Neural cell (in vitro differentiated cells): ENCODE measurements around the gene ZCCHC14. TPM values are rescaled to one million over a fixed set of nuclear protein-coding genes. Genes with fewer than 3 reads are reported as not detected.
A peak's percentile ranks its signal among the peaks of the same experiment; 100 is the strongest.

ENCODE experiments used
- H2AFZ ChIP-seq: fragments of 200-600, 300-800 bp; sonication (generic), shearing (Covaris generic); 2 replicates; pipeline ENCODE4 v1.6.0; 2014; ENCODE audit warnings: low read depth, mild to moderate bottlenecking, antibody characterized with exemption, low read length, moderate library complexity
- H3F3A ChIP-seq: fragments of 200-600 bp; shearing (Covaris generic); 2 replicates; pipeline ENCODE4 v1.6.1; 2016; ENCODE audit warnings: mild to moderate bottlenecking, moderate library complexity, mixed read lengths, antibody characterized with exemption, low read length; ENCODE audit not compliant: insufficient read depth, poor library complexity, severe bottlenecking
- H3K27ac ChIP-seq: fragments of 200-600, 300-800 bp; sonication (generic), shearing (Covaris generic); 2 replicates; pipeline ENCODE4 v1.5.1; 2014; ENCODE audit warnings: mild to moderate bottlenecking, low read length, moderate library complexity
- H3K27me3 ChIP-seq: fragments of 300-800, 200-600 bp; sonication (generic), shearing (Covaris generic); 2 replicates; pipeline ENCODE4 v1.6.0; 2014; ENCODE audit warnings: mild to moderate bottlenecking, low read depth, low read length, moderate library complexity; ENCODE audit not compliant: insufficient read depth
- H3K36me3 ChIP-seq: fragments of 300-800, 200-600 bp; sonication (generic), shearing (Covaris generic); 2 replicates; pipeline ENCODE4 v1.5.1; 2014; ENCODE audit warnings: mild to moderate bottlenecking, antibody characterized with exemption, low read length, moderate library complexity; ENCODE audit not compliant: insufficient read depth
- H3K4me2 ChIP-seq: fragments of 300-800, 200-600 bp; sonication (generic), shearing (Covaris generic); 2 replicates; pipeline ENCODE4 v1.6.0; 2014; ENCODE audit warnings: mild to moderate bottlenecking, low read length
- H3K4me3 ChIP-seq: fragments of 300-800, 200-600 bp; sonication (generic), shearing (Covaris generic); 2 replicates; pipeline ENCODE4 v1.5.1; 2014; ENCODE audit warnings: mild to moderate bottlenecking, low read length, moderate library complexity
- H3K79me2 ChIP-seq: fragments of 200-600 bp; shearing (Covaris generic); replicated peaks from 2 replicates; pipeline ENCODE4 v1.6.0; 2014; ENCODE audit warnings: mild to moderate bottlenecking, low read length, moderate library complexity; ENCODE audit not compliant: insufficient read depth
- H3K9ac ChIP-seq: fragments of 300-800, 200-600 bp; sonication (generic), shearing (Covaris generic); 2 replicates; pipeline ENCODE4 v1.6.1; 2016; ENCODE audit warnings: mild to moderate bottlenecking, low read length, mixed read lengths
- H3K9me2 ChIP-seq: fragments of 200-600 bp; shearing (Covaris generic); 2 replicates; pipeline ENCODE4 v1.6.1; 2016; ENCODE audit warnings: mild to moderate bottlenecking, low read length, mixed read lengths; ENCODE audit not compliant: insufficient read depth
- H3K9me3 ChIP-seq: fragments of 200-600, 300-800 bp; sonication (generic), shearing (Covaris generic); 2 replicates; pipeline ENCODE4 v1.6.1; 2016; ENCODE audit warnings: mild to moderate bottlenecking, mixed run types, low read length, moderate library complexity, mixed read lengths
- H4K20me1 ChIP-seq: fragments of 200-600 bp; shearing (Covaris generic); 2 replicates; pipeline ENCODE4 v1.6.1; 2016; ENCODE audit warnings: mild to moderate bottlenecking, mixed run types; ENCODE audit not compliant: insufficient read depth
- EP300 ChIP-seq: fragments of 450-650 bp; conservative IDR thresholded peaks from 2 replicates; pipeline ENCODE4 v1.6.1; 2014; ENCODE audit warnings: antibody characterized with exemption, mild to moderate bottlenecking, moderate library complexity; ENCODE audit not compliant: poor library complexity, severe bottlenecking
- EZH2 ChIP-seq: fragments of 200-600, 300-800 bp; shearing (Covaris generic), sonication (generic); IDR thresholded peaks from 2 replicates; pipeline ENCODE4 v1.6.1; 2014; ENCODE audit warnings: antibody characterized with exemption, low read length, borderline replicate concordance, mild to moderate bottlenecking; ENCODE audit not compliant: insufficient read depth, poor library complexity, severe bottlenecking
- MXI1 ChIP-seq: fragments of 450-650 bp; conservative IDR thresholded peaks from 2 replicates; pipeline ENCODE4 v1.6.1; 2014; ENCODE audit warnings: antibody characterized with exemption, mild to moderate bottlenecking; ENCODE audit not compliant: poor library complexity, severe bottlenecking
- POLR2AphosphoS5 ChIP-seq: IDR thresholded peaks from 2 replicates; pipeline ENCODE4 v1.6.1; 2012
- RAD21 ChIP-seq: fragments of 450-650 bp; conservative IDR thresholded peaks from 2 replicates; pipeline ENCODE4 v1.6.1; 2014; ENCODE audit warnings: antibody characterized with exemption, mild to moderate bottlenecking, moderate library complexity
- SMC3 ChIP-seq: fragments of 450-650 bp; conservative IDR thresholded peaks from 2 replicates; pipeline ENCODE4 v1.6.1; 2014; ENCODE audit warnings: antibody characterized with exemption, mild to moderate bottlenecking, moderate library complexity; ENCODE audit not compliant: poor library complexity
- TAF1 ChIP-seq: IDR thresholded peaks from 2 replicates; pipeline ENCODE4 v1.6.1; 2012; ENCODE audit warnings: low read depth
- polyA plus RNA-seq: library from polyadenylated mRNA; depleted of rRNA; stranded (reverse); fragments of >200 nt; gene quantifications from 2 replicates; pipeline ENCODE4 v1.2.3, GENCODE V29; 2014
- TF ChIP-seq, protein P1 (sequence below): IDR thresholded peaks from 2 replicates; pipeline ENCODE4 v1.6.1; 2012; ENCODE audit warnings: borderline replicate concordance
- TF ChIP-seq, protein P2 (sequence below): fragments of 450-650 bp; IDR thresholded peaks from 2 replicates; pipeline ENCODE4 v1.5.1; 2014; ENCODE audit warnings: antibody characterized with exemption, mild to moderate bottlenecking, moderate library complexity; ENCODE audit not compliant: poor library complexity, severe bottlenecking

The ZCCHC14 gene
- polyA plus RNA-seq, 1 donor from 2014 or later, result 22.1 TPM

DNA sequence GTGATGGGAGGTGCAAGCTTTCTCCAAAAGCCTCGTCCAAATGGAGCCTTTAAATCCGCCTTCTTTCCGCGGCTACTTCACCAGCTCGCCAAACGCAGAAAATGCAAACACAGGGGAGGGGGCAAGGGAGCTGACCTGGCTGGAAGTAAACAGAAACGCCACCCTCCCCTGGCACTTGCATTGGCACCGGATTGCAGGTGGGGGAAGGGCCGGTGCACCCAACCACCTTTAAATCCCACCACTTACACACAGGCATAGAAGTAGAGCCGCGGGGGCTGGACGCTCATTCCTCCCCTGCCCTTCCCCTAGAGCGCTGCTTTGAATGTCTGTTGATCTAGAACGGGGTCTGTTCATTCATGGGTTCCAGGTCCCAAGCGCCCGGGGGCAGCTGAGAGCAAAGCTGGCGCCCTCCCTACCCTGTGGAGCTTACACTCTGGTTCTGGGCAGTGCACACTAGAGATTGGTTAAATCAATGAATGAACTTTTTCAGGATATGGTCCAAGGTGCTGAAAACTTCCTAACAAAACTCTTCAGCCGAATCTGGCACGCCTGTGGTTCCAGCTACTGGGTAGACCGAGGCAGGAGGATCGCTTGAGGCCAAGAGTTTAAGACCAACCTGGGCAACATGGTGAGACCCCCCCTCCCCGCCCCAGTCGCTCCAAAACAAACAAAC lies 920 bp upstream of the ZCCHC14 start:
- Histone ChIP-seq H3K4me2 (peak overlapping the region; percentile 9), H4K20me1 (peaks cover 20% of the 10 kb centered on the region), H3K27me3 (no peaks in the 10 kb centered on the region), H3K9ac (peak overlapping the region; percentile 68), H3K9me3 (no peaks in the 10 kb centered on the region), H3K9me2 (no peaks in the 10 kb centered on the region), H3F3A (no peaks in the 10 kb centered on the region), H3K27ac (peak overlapping the region; percentile 76), H3K4me3 (peak overlapping the region; percentile 65), H3K36me3 (no peaks in the 10 kb centered on the region), H2AFZ (no peak overlapping the region), H3K79me2 (peaks cover 28% of the 10 kb centered on the region)
- no peak for TF ChIP-seq EP300
- TF ChIP-seq POLR2AphosphoS5, result no peak
- TF ChIP-seq RAD21, result no peak
- no peak for TF ChIP-seq MXI1
- TF ChIP-seq, protein P1, sequence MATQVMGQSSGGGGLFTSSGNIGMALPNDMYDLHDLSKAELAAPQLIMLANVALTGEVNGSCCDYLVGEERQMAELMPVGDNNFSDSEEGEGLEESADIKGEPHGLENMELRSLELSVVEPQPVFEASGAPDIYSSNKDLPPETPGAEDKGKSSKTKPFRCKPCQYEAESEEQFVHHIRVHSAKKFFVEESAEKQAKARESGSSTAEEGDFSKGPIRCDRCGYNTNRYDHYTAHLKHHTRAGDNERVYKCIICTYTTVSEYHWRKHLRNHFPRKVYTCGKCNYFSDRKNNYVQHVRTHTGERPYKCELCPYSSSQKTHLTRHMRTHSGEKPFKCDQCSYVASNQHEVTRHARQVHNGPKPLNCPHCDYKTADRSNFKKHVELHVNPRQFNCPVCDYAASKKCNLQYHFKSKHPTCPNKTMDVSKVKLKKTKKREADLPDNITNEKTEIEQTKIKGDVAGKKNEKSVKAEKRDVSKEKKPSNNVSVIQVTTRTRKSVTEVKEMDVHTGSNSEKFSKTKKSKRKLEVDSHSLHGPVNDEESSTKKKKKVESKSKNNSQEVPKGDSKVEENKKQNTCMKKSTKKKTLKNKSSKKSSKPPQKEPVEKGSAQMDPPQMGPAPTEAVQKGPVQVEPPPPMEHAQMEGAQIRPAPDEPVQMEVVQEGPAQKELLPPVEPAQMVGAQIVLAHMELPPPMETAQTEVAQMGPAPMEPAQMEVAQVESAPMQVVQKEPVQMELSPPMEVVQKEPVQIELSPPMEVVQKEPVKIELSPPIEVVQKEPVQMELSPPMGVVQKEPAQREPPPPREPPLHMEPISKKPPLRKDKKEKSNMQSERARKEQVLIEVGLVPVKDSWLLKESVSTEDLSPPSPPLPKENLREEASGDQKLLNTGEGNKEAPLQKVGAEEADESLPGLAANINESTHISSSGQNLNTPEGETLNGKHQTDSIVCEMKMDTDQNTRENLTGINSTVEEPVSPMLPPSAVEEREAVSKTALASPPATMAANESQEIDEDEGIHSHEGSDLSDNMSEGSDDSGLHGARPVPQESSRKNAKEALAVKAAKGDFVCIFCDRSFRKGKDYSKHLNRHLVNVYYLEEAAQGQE, result no peak
- no peak for TF ChIP-seq TAF1

DNA sequence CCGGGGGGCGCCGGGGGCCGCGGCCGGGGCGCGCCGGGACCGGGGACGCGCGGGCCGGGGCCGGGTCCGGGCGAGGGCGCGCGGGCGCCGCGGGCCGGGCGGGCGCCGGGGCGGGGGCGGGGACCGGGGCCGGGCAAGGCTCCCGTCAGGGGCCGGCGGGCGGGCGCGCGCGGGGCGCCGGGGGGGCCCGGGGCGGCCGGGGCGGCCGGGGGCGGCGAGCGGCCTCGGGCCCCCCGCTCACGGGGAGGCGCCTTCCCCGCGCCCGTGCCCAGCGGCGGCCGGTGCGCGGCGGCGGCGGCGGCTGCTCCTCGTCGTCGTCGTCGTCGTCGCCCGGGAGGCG lies 563 bp downstream of the ZCCHC14 start:
- TF ChIP-seq POLR2AphosphoS5 (no peak), RAD21 (no peak), MXI1 (no peak), TAF1 (no peak), EP300 (no peak), EZH2 (no peak), SMC3 (no peak)
- TF ChIP-seq, protein P2, sequence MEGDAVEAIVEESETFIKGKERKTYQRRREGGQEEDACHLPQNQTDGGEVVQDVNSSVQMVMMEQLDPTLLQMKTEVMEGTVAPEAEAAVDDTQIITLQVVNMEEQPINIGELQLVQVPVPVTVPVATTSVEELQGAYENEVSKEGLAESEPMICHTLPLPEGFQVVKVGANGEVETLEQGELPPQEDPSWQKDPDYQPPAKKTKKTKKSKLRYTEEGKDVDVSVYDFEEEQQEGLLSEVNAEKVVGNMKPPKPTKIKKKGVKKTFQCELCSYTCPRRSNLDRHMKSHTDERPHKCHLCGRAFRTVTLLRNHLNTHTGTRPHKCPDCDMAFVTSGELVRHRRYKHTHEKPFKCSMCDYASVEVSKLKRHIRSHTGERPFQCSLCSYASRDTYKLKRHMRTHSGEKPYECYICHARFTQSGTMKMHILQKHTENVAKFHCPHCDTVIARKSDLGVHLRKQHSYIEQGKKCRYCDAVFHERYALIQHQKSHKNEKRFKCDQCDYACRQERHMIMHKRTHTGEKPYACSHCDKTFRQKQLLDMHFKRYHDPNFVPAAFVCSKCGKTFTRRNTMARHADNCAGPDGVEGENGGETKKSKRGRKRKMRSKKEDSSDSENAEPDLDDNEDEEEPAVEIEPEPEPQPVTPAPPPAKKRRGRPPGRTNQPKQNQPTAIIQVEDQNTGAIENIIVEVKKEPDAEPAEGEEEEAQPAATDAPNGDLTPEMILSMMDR, result no peak
- TF ChIP-seq, protein P1, result no peak
- no peak overlapping the region for H3K27ac ChIP-seq
- H3K79me2 ChIP-seq, result peaks cover 43% of the 10 kb centered on the region
- H3K4me3 ChIP-seq, result peak overlapping the region; percentile 71
- no peaks in the 10 kb centered on the region for H3K9me3 ChIP-seq
- no peak overlapping the region for H3K4me2 ChIP-seq
- no peaks in the 10 kb centered on the region for H3K27me3 ChIP-seq
- no peaks in the 10 kb centered on the region for H3K36me3 ChIP-seq
- no peaks in the 10 kb centered on the region for H3F3A ChIP-seq
- no peak overlapping the region for H2AFZ ChIP-seq
- peak overlapping the region; percentile 55 for H3K9ac ChIP-seq
- H3K9me2 ChIP-seq, result no peaks in the 10 kb centered on the region
- peaks cover 26% of the 10 kb centered on the region for H4K20me1 ChIP-seq
